ENCODE measurements around the gene SYNE2.

Gene SYNE2

DNA sequence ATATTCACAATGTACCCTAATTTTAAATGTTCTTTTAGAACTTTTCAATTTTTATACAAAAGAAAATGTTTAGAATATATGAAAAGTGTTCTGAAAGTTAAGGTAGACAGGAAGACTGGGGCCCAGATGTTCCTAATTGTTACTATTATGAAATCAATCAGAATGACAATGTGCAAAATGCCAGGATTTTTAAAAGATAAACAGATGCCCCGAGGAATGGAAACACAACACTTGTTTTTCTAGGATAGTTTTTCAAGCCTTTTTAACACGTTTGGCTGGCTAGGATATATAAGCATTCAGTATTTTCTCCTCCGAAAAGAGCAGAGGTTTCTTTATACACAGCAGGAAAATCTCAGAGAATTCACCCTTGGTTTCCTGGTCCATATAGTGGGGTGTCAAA lies 334.5 kb downstream of the SYNE2 start:
- TF ChIP-seq, protein P1, sequence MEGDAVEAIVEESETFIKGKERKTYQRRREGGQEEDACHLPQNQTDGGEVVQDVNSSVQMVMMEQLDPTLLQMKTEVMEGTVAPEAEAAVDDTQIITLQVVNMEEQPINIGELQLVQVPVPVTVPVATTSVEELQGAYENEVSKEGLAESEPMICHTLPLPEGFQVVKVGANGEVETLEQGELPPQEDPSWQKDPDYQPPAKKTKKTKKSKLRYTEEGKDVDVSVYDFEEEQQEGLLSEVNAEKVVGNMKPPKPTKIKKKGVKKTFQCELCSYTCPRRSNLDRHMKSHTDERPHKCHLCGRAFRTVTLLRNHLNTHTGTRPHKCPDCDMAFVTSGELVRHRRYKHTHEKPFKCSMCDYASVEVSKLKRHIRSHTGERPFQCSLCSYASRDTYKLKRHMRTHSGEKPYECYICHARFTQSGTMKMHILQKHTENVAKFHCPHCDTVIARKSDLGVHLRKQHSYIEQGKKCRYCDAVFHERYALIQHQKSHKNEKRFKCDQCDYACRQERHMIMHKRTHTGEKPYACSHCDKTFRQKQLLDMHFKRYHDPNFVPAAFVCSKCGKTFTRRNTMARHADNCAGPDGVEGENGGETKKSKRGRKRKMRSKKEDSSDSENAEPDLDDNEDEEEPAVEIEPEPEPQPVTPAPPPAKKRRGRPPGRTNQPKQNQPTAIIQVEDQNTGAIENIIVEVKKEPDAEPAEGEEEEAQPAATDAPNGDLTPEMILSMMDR (conservative IDR thresholded peaks at IDR 0.05; ENCODE audit: low read depth, low read length), result no peak

DNA sequence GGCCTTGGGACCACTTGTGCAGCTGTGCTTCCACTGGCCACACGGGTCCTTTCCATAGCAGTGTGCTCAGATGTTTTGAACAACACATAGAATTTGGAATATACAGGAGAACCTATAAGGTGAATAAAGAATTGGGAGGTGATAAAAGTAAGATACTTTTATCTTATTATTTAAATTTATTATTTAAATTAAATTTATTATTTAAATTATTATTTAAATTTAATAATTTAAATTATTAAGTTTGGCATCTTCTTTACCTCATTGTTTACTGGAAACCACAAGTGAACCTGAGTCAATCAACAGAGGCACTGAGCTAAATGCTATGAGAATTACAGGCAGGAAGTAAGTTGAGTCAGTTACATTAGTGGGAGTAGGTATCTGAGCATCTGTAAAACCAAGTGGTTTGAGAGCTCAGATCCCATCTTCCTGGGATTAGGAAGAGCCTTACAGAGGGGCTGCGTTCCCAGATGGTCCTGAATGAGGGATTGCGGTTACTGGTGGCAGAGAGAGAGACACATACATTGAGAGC lies 338.2 kb downstream of the SYNE2 start:
- no peak overlapping the region for H3K9ac ChIP-seq
- TF ChIP-seq, protein P1 (conservative IDR thresholded peaks at IDR 0.05; ENCODE audit: low read depth, low read length), result no peak
- H3K27ac ChIP-seq, result no peak overlapping the region
- H3K4me3 ChIP-seq (IDR thresholded peaks at IDR 0.05; ENCODE audit: insufficient read depth, low read depth, low read length), result no peak overlapping the region
- H3K4me2 ChIP-seq, result no peak overlapping the region
- no peaks in the 10 kb centered on the region for H4K20me1 ChIP-seq (ENCODE audit: insufficient read depth)
- H3K79me2 ChIP-seq (ENCODE audit: insufficient read depth, low read depth), result no peaks in the 10 kb centered on the region
- H3K27me3 ChIP-seq (ENCODE audit: insufficient read depth, low read depth), result no peaks in the 10 kb centered on the region
- no peak overlapping the region for H2AFZ ChIP-seq (ENCODE audit: low read depth)
- no peaks in the 10 kb centered on the region for H3K36me3 ChIP-seq (ENCODE audit: insufficient read depth)
- H3K4me1 ChIP-seq (ENCODE audit: low read depth, poor library complexity, severe bottlenecking), result peaks cover 25% of the 10 kb centered on the region

More for the DNA sequence above, 334.5 kb downstream of the SYNE2 start:
- Histone ChIP-seq H3K27me3 (ENCODE audit: insufficient read depth, low read depth) (no peaks in the 10 kb centered on the region), H2AFZ (ENCODE audit: low read depth) (no peak overlapping the region), H3K9ac (no peak overlapping the region), H3K27ac (no peak overlapping the region), H3K36me3 (ENCODE audit: insufficient read depth) (no peaks in the 10 kb centered on the region), H3K79me2 (ENCODE audit: insufficient read depth, low read depth) (no peaks in the 10 kb centered on the region), H4K20me1 (ENCODE audit: insufficient read depth) (no peaks in the 10 kb centered on the region), H3K4me2 (no peak overlapping the region), H3K4me1 (ENCODE audit: low read depth, poor library complexity, severe bottlenecking) (no peaks in the 10 kb centered on the region), H3K4me3 (IDR thresholded peaks at IDR 0.05; ENCODE audit: insufficient read depth, low read depth, low read length) (no peak overlapping the region)

DNA sequence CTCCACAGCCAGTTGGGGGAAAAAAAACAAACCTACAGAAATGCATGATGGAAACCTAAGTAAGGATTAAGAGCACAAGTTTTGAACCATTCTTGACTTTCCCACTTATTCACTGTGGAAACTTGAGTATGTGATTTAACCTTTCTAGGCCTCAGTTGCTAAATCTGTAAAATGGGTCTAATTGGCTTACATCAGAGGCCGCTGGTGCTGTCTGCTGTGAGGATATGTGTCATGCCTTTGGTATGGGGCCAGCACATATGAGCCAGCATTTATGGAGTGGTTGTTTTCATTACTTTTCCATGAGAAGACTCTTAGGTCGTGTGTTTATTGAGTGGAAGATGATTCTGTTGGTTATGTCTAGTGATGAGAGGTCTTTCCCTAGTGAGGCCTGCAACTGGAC lies 339.0 kb downstream of the SYNE2 start:
- H3K27me3 ChIP-seq (ENCODE audit: insufficient read depth, low read depth), result no peaks in the 10 kb centered on the region
- H3K4me3 ChIP-seq (IDR thresholded peaks at IDR 0.05; ENCODE audit: insufficient read depth, low read depth, low read length), result no peak overlapping the region
- peaks cover 31% of the 10 kb centered on the region for H3K4me1 ChIP-seq (ENCODE audit: low read depth, poor library complexity, severe bottlenecking)
- H4K20me1 ChIP-seq (ENCODE audit: insufficient read depth), result no peaks in the 10 kb centered on the region
- H3K36me3 ChIP-seq (ENCODE audit: insufficient read depth), result no peaks in the 10 kb centered on the region
- H3K79me2 ChIP-seq (ENCODE audit: insufficient read depth, low read depth), result no peaks in the 10 kb centered on the region
- no peak overlapping the region for H2AFZ ChIP-seq (ENCODE audit: low read depth)
- TF ChIP-seq, protein P1 (conservative IDR thresholded peaks at IDR 0.05; ENCODE audit: low read depth, low read length), result no peak
- no peak overlapping the region for H3K4me2 ChIP-seq
- no peak overlapping the region for H3K9ac ChIP-seq
- H3K27ac ChIP-seq, result no peak overlapping the region

DNA sequence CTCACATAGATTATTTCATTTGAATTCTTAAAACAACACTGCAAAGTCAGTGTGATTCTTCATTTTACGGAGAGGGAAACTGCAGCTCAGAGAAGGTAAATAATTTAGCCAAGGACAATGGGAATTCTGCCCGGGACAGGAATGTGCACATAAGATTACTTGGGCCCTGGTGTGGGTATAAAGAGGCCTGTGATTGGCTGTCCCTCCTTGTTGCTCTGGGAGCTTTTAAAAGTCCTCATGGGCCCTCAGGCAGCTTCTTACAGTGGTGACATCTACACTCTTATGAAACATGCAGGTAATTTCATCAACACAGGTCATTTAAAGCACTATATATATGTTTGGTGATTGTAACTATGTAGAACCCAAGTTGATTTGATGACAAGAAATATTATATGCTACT lies 341.0 kb downstream of the SYNE2 start:
- Histone ChIP-seq H3K27ac (no peak overlapping the region), H3K9ac (no peak overlapping the region), H3K4me1 (ENCODE audit: low read depth, poor library complexity, severe bottlenecking) (peaks cover 47% of the 10 kb centered on the region), H3K79me2 (ENCODE audit: insufficient read depth, low read depth) (peaks cover 13% of the 10 kb centered on the region; the same call in 1 of the 2 replicates), H3K27me3 (ENCODE audit: insufficient read depth, low read depth) (no peaks in the 10 kb centered on the region), H4K20me1 (ENCODE audit: insufficient read depth) (no peaks in the 10 kb centered on the region), H3K4me2 (no peak overlapping the region), H3K36me3 (ENCODE audit: insufficient read depth) (no peaks in the 10 kb centered on the region), H2AFZ (ENCODE audit: low read depth) (no peak overlapping the region), H3K4me3 (IDR thresholded peaks at IDR 0.05; ENCODE audit: insufficient read depth, low read depth, low read length) (no peak overlapping the region)
- TF ChIP-seq, protein P1 (conservative IDR thresholded peaks at IDR 0.05; ENCODE audit: low read depth, low read length), result no peak

All from KMS-11 (cell line).